GM15510 (cell line): ENCODE measurements around the gene RORB.

Source experiments
- POLR2A ChIP-seq: IDR thresholded peaks from 3 replicates; pipeline ENCODE4 v1.6.1; 2011; ENCODE audit warnings: borderline replicate concordance; ENCODE audit not compliant: insufficient read length; ENCODE audit errors: extremely low read depth

RORB gene

DNA sequence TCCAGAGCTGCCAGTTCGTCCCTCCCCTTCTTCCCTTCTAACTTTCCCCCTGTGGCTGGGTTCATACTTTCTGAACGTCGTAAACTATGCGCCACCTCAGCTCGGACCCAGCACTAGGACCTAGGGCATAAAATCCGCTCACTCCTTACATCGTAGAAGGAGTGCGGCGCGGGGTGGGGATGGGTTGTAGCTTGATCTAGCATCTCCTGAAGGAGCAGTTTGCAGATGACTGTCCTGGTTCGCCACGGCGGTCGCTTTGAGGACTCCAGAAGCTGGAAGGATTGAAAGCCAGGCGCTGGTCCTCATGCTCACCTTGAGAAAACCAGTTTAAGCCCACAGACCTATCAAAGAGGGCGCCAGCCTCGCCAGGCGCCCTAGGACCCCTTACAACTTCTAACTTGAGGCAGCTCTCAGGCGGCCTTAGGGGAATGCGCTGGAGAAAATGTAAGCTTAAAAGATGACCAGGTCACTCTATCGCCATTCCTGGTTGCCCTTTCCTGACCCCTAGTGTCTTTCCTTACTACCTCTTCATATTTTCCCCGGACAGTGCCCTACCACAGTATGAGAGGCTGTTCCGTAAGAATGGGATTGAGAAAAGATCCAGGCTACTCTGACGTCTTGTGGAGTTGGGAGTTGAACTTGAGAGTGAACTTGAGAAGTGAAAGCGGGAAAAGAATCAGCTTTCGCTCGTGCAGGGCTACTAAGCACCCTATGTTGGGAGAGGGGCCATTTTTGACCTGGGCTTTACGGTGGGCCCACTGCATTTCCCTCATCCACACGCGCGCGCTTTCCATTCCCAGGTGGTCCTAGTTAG, 2.8 kb downstream of the RORB start:
- TF ChIP-seq POLR2A: no peak

DNA sequence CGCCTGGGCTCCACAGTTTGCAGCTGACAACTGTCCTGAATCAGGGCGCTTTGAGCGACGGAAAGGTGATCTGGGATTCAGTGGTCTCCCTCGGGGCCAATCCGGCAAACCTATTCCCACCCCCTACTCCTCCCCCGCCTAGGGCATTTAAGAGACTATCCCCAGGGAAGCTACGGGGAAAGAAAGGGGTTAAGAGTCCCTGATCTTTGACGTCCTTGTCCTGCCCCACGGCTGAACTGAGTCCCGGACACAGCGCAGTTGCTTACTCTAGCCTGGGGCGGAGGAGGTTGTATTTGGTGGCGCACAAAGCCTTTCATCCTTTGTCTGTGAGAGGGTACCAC, 3.4 kb downstream of the RORB start:
- TF ChIP-seq POLR2A: no peak

DNA sequence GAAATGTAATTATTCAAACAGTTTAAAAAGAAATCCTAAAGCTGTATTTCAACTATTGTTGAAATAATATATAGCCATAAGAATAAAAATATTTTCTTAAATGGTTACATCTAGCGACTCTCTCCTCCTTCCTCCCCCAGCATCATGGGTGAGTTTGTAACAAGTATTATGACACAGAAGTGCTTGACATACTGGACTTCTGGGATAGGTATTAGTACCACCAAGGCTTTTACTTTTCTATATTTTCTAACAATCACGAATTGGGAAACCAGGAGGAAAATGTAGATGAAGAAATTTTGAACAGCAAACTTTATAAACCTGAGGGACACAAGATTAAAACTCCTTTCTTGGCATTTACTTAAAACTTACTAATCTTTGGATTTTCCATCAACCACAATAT, 4.4 kb downstream of the RORB start:
- TF ChIP-seq POLR2A: no peak

DNA sequence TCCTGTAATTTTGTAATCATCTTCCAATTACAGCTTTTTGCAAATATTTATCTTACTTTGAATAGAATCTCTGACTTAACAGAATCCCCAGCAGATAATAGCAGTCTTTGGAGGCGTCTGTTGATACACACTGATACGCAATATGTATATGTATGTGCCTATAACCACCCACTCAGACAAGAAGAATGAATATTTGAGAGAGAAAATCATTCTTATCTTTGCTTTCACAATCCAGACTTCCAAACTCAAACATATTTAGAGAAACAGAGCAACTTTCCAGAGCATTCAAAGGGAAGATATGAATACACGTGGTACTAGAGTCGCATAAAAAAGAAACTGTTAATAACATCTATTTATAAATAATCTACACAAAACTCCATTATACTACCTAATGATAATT, 6.1 kb downstream of the RORB start:
- no peak for TF ChIP-seq POLR2A

DNA sequence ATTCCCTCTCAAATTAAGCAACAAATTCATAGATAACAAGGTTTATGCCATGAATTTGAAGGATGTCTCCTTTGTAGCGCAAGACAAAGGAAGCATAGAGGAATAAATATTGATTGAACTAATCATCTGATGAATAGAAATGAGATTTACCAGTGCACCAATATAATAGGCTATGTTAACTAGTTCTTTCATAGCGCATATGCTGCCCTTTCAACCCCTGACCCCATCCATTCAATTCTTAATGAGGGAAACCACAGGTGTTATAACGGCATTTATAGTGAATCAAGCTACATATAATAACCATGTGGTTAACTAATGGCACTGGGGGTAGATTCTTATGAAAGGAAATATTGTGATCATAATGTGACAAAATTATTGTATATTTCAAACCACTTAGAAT, 6.5 kb downstream of the RORB start:
- no peak for TF ChIP-seq POLR2A

DNA sequence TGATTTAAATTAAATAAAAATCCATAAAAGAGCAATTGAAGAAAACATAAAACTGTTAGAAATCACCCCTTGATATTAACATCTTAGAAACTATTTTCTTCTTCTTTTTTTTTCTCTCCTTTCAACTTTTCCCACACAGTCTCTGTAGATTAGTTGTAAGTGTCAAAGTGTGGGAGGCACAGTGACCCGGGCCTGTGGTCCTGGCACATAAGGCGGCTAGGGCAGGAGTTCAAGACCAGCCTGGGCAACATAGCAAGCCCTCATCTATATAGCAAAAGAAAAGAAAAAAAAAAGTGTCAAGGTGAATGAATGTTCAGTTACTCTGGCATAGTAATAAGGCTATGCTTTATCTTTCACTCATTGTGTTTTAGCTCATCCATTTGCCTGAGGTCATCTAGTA, 14.2 kb downstream of the RORB start:
- no peak for TF ChIP-seq POLR2A

DNA sequence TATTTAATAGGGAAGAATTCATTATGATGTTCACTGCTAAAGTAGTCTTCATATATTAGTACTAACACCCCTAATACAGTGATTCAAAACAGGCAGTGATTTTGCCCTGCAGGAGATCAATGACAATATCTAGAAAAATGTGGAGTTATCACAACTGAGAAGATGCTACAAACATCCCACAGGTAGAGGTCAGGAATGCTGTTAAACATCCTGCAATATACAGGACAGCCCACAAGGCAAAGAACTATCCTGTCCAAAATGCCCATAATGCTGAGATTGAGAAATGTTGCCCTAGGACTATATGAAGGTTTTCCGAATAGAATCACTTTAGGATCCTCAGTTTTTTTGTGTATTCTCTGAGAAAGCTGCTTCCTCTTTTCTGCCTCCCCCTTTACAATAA, 15.3 kb downstream of the RORB start:
- no peak for TF ChIP-seq POLR2A

DNA sequence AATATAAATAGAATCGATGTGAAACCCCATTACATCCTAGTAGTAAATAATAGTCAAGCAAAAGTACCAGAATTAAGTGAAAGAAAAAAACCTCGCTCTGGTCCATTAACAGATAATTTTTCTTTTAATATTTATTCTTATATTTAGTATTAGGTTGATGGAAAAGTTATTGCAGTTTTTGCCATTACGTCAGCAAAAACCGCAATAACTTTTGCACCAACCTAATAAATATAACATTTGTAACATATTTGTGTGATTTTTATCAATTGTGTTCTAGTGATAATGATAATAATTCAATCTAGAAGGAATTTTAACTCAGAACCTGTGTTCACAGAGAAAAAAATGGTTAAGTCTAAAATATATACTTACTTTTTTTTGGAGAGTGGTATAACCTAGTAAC, 16.1 kb downstream of the RORB start:
- TF ChIP-seq POLR2A: no peak

DNA sequence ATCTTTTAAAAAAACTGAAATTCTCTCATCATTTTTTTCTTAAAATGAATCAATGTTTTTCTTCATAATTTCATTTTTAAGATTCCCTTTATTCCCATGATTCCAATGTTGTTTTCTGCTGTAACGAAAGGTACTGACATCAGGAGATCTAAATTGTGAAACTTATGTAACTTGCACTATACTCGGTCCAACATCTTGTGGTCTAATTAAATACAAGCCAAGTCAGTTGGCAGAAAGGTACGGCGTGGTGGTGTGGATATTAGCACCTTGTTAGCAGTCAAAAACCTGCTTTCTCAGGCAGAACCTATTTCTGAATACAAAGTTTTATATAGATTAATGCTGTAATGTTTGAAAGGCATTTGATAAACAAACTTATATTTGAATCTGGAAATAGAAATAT, 20.1 kb downstream of the RORB start:
- TF ChIP-seq POLR2A: no peak

DNA sequence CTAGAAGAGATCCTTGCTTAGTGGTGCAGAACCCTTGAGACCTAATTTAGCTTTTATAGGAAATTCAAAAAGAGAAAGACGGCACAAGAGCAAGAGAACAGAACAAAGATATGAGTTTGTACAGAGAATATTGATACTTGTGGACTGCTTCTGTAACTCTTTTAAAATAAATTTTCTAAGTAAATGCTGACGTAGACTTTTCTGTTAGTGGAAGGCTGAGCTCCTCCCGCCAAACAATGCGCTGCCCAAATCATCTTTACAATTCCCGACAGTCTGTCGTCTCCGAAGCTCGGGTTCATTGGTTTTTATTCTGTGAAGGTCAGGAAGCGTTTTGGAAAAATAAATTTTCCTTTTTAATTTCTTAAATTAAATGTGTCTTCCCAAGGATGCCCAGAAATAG, 22.3 kb downstream of the RORB start:
- TF ChIP-seq POLR2A: no peak

DNA sequence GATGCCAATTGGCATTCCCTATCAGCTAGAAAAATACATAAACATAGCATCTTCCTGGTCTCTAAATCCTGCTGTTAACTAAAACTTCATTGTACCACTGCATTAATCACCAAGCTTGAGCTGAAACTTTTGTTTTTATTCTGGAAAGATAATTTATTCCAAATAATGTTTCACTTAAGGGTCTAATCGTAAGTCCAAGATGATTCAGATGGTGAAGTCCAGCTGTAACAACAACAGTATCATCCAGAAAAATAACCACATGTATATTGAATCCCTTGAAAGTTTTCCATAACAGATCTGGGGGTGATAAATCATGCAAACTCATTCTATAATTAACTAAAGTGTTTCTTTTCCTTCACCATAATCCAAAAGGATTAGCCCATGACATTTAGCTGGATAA, 23.9 kb downstream of the RORB start:
- TF ChIP-seq POLR2A: no peak

DNA sequence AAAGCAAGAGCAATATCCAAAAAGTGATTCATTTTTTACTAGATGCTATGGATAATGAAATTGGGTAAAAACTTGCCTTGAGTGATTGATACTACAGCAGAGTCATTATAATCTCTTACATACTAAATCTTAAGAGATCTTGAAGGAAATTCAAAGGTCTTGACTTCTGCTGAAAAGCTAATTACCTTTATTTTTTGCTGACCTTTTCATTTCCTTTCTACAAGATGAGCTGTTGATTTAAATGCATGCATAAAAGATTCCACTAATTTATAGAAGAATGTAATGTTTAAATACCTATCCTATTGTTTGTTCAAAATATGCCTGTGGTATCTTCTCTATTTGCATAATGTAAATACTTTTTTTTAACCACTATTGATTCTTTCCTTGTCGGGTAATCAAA, 27.2 kb downstream of the RORB start:
- TF ChIP-seq POLR2A: no peak

DNA sequence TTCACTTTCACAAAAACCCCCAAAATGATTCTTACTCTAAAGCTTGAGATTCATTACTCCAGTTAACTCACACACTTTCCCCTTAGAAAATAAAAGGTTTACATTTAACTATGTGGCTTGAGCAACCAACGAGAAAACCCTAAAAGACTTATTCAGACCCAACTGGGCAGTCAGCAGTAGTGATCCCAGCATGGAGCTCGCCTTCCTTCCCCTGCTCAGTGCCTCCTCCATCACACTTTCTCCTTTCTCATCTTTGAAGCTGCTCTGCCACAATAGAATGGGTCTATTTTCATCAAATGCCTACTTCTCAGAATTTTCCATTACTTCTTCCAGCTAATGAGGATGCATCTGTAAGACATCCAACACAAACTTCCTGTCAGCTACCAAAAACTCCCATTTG, 29.1 kb downstream of the RORB start:
- no peak for TF ChIP-seq POLR2A

DNA sequence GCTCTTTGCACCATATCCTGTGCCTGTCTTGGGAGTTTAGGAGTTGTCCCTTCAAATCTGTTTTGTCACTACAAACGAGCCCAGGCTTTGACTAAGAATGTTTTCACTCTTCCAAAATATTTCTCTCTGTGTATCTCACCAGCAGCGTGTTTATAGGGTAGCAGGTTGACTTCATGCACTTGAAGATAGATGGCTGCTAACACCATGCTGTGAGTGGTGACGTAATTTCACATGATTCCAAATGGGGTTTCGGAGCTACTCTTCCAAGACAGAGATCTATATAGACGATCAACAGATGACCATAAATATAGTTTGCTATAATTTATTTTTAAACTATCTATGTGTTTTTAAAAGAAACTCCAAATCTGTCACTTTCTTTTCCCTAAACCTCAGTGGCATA, 30.6 kb downstream of the RORB start:
- no peak for TF ChIP-seq POLR2A

DNA sequence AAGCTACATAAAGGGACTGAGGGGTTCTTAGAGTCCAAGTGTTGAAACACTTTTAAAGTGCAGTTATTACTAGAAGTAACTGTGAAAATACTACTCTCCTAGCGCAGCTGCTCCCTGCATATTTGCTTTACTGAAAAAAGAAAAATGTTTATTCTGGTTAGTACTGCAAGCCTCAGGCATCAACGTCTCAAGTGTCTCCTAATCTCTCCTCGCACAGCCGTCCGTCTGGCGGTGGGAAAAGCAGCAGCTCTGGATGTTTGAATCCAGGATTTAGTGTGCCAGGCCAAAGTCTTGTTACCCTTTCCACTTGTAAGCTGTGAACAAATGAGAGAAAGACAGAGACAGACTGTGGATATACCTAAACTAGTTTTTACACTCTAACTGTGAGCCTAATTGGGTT, 31.1 kb downstream of the RORB start:
- no peak for TF ChIP-seq POLR2A

DNA sequence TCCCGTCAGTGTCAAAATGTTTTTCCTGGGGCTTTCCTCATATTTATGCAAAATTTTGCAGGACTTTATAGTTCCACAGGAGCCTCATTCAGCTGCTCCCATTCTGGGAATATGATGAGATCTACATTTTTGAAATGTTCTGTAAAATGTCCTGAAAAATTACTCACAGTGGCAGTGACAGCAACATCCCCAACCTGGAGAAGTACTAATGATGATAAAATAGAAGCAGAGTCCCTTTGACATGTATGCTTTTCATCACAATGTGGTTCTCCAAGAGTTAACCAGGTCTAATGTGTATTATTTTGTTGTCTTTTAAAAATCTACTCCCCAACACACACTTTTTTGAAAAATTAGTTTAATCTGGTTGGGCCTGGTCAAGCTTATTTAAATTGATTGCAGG, 36.1 kb downstream of the RORB start:
- TF ChIP-seq POLR2A: no peak

DNA sequence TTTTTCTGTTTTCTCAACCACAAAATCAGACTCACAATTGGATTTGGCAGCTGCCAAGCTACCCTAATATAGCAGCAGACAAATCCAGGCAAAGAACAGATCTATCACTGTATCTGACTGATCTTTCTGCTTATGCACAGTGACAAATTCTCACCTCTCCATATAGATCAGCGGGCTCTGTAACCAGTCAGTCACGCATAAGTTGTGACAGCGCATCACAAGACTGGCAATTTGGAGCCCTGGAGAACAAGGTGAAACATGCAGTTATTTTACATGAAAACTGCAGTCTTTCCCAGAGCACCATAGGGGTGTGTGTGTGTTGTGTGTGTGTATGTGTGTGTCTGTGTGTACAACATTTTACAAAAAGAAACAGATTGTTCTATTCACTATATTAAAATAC, 37.7 kb downstream of the RORB start:
- no peak for TF ChIP-seq POLR2A
